T-helper 1 cell treated with Interleukin-12 subunit alpha and Interleukin-12 subunit beta and Interleukin-4 antibody, amounts not matched to agents 30 μg/mL and 1 μg/mL, for 36 hours (primary cell): ENCODE measurements around the gene ITPK1.

Experiments
- H3K27ac Mint-ChIP-seq: one replicate; pipeline ENCODE4 v1.8.0; 2021; ENCODE audit warnings: mild to moderate bottlenecking, mixed read lengths
- H3K27me3 Mint-ChIP-seq: one replicate; pipeline ENCODE4 v1.8.0; 2021; ENCODE audit warnings: low read depth, mixed read lengths
- H3K36me3 Mint-ChIP-seq: one replicate; pipeline ENCODE4 v1.8.0; 2021; ENCODE audit warnings: low read depth, mixed read lengths
- H3K4me1 Mint-ChIP-seq: one replicate; pipeline ENCODE4 v1.8.0; 2021; ENCODE audit warnings: low read depth, mixed read lengths
- H3K4me3 Mint-ChIP-seq: one replicate; pipeline ENCODE4 v1.8.0; 2021; ENCODE audit warnings: mild to moderate bottlenecking, moderate library complexity, mixed read lengths
- H3K9me3 Mint-ChIP-seq: one replicate; pipeline ENCODE4 v1.8.0; 2021; ENCODE audit warnings: mixed read lengths

ITPK1 gene

DNA sequence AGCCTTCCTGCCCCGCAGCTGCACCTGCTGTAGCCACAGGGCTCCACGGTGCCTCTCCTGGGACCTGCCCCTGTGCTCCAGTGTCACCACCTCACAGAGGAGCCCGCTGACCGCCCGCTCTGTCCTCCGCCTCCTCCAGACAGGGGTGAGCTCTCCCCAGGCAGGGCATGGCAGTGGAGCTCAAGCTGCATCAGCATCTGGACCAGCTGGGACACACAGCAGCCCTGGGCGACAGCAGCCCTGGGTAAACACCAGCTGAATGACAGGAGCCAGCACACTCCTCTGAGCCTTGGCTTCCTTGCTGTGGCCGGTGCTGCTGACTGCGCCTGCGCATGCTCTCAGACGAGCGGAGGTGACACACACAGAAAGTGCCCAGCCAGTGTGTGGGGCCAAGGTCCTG is 170.7 kb downstream of the ITPK1 start:
- H3K27ac Mint-ChIP-seq = no peak overlapping the region
- no peaks in the 10 kb centered on the region for H3K27me3 Mint-ChIP-seq
- H3K36me3 Mint-ChIP-seq = peaks cover 4% of the 10 kb centered on the region
- no peaks in the 10 kb centered on the region for H3K4me1 Mint-ChIP-seq
- H3K9me3 Mint-ChIP-seq = no peaks in the 10 kb centered on the region
- H3K4me3 Mint-ChIP-seq = no peak overlapping the region

GRCh38 chr14:92943855-92944570 is 171.7 kb downstream of the ITPK1 start:
- H3K9me3 Mint-ChIP-seq = no peaks in the 10 kb centered on the region
- no peaks in the 10 kb centered on the region for H3K27me3 Mint-ChIP-seq
- H3K4me1 Mint-ChIP-seq = no peaks in the 10 kb centered on the region
- no peak overlapping the region for H3K4me3 Mint-ChIP-seq
- H3K27ac Mint-ChIP-seq = no peak overlapping the region
- H3K36me3 Mint-ChIP-seq = no peaks in the 10 kb centered on the region

DNA sequence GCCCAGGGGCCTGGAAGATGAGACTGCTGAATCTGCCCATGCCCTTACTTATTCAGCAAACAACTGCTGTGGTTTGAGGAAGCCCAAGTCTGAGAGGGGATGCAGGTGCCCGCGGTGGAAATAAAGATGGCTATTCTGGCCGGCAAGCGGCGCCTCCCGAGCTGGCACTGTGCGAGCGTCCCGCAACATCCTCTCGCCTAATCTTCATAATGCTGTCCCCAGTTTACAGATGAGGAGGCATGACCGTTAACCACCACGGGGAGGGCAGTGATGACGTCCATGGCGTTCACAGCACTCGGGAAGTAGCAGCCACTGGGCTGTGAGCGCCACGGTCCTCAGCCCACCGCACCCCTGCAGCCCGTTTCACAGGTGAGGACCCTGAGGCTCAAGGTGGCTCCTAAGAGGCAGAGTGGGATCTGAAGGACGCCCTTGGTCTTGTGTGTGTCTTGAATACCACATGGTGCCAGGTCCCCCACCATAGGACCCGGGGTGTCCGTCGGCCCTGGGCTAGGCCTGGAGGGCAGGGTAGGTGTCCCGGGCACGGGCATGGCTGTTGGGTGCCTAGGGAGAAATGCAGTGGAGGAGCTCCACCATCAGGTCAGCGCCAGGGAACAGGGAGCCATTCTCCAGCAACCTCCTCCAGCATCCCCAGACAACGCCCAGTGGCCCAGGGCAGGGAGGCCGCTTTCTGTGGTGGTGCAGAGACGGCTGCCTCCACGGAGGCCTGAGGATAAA is 172.6 kb downstream of the ITPK1 start:
- H3K27ac Mint-ChIP-seq = no peak overlapping the region
- H3K4me3 Mint-ChIP-seq = no peak overlapping the region
- H3K36me3 Mint-ChIP-seq = no peaks in the 10 kb centered on the region
- no peaks in the 10 kb centered on the region for H3K9me3 Mint-ChIP-seq
- no peaks in the 10 kb centered on the region for H3K4me1 Mint-ChIP-seq
- no peaks in the 10 kb centered on the region for H3K27me3 Mint-ChIP-seq

DNA sequence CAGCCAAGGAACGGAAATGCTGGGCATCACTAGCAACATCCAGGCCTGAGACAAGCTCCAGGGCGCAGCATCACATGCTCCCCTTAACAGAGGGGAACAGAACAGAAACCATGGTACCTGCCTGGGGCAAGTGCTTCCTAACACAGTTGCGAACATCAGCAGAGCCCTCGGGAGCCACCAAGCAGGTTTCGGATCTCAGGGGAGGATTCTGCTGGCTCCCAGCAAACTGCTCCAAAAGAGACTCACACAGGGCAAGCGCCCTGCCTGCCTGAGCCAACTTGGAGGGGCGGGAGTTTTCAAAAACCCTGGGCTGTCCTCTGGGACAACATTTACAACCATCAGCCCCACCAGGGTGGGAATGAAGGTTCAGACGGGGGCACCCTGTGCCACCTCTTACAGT is 173.1 kb downstream of the ITPK1 start:
- no peak overlapping the region for H3K27ac Mint-ChIP-seq
- H3K27me3 Mint-ChIP-seq = no peaks in the 10 kb centered on the region
- H3K9me3 Mint-ChIP-seq = no peaks in the 10 kb centered on the region
- no peaks in the 10 kb centered on the region for H3K36me3 Mint-ChIP-seq
- H3K4me3 Mint-ChIP-seq = no peak overlapping the region
- H3K4me1 Mint-ChIP-seq = no peaks in the 10 kb centered on the region

DNA sequence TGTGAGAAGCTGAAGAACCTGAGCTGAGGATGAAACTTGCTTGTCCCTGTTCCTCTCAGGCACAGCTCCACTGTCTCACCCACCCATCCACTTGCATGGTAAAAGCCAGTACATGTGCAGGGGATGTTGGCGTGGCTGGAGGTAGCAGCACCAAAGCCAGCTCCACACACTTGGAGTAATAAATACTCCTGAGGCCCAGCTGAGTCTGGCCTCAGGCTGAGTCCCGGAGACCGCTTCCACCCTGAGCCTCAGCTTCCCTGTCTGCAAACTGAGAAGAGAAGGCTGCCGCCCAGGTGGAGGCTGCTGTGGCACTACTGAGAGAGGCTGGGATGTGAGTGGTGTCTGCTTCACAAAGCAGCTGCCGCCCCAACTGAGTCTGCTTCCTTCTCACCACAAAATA is 173.6 kb downstream of the ITPK1 start:
- Mint-ChIP-seq H3K4me3 (no peak overlapping the region), H3K36me3 (no peaks in the 10 kb centered on the region), H3K27ac (no peak overlapping the region), H3K4me1 (no peaks in the 10 kb centered on the region), H3K9me3 (no peaks in the 10 kb centered on the region), H3K27me3 (no peaks in the 10 kb centered on the region)

DNA sequence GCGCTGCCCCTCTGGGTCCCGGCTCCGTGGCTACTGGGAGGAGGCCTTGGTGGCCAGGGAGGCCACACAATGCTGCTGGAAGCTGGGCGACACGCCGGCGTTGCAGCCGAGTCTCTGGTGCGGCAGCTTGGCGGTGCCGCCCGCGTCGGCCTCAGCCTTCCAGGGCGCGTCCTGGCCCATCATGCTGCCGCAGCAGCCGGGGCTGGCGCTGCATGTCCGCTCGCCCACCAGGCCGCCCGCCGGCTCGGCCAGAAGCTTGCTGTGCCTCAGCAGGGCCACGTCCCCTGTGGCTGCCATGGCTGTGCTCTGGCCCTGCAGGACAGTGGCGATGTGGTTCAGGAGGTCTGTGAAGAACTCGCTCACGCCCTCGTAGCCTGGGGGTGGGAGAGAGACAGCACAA is 174.2 kb downstream of the ITPK1 start:
- Mint-ChIP-seq H3K4me3 (no peak overlapping the region), H3K36me3 (no peaks in the 10 kb centered on the region), H3K9me3 (no peaks in the 10 kb centered on the region), H3K4me1 (no peaks in the 10 kb centered on the region), H3K27me3 (no peaks in the 10 kb centered on the region), H3K27ac (no peak overlapping the region)

DNA sequence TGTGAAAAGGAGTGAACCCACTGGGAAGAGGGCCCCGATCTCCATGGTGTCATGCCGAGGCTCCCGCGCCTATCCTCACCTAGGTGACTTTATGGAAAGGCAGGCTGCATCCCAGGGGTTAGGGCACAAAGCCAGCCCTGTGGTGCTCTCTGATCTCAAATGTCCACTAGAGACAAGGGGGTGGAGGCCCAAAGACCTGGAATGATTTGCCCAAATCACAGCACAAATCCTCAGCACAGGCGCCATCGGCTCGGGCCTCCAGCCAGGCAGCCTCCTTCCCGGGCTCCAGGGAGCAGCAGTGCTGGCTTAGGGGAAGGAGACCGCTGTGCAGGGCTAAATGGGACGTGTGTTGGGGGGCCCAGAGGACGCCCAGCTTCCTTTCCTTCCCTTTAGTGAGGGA is 175.2 kb downstream of the ITPK1 start:
- Mint-ChIP-seq H3K27ac (no peak overlapping the region), H3K4me1 (no peaks in the 10 kb centered on the region), H3K27me3 (no peaks in the 10 kb centered on the region), H3K4me3 (no peak overlapping the region), H3K9me3 (no peaks in the 10 kb centered on the region), H3K36me3 (no peaks in the 10 kb centered on the region)

GRCh38 chr14:92939699-92940098 is 176.0 kb downstream of the ITPK1 start:
- H3K27me3 Mint-ChIP-seq = no peaks in the 10 kb centered on the region

GRCh38 chr14:92938890-92939671 is 176.6 kb downstream of the ITPK1 start:
- H3K27ac Mint-ChIP-seq = no peak overlapping the region
- no peak overlapping the region for H3K4me3 Mint-ChIP-seq
- no peaks in the 10 kb centered on the region for H3K9me3 Mint-ChIP-seq
- no peaks in the 10 kb centered on the region for H3K4me1 Mint-ChIP-seq
- no peaks in the 10 kb centered on the region for H3K36me3 Mint-ChIP-seq
- H3K27me3 Mint-ChIP-seq = no peaks in the 10 kb centered on the region

More at GRCh38 chr14:92939699-92940098, 176.0 kb downstream of the ITPK1 start:
- no peaks in the 10 kb centered on the region for H3K4me1 Mint-ChIP-seq
- H3K27ac Mint-ChIP-seq = no peak overlapping the region
- no peaks in the 10 kb centered on the region for H3K9me3 Mint-ChIP-seq
- no peaks in the 10 kb centered on the region for H3K36me3 Mint-ChIP-seq
- H3K4me3 Mint-ChIP-seq = no peak overlapping the region

DNA sequence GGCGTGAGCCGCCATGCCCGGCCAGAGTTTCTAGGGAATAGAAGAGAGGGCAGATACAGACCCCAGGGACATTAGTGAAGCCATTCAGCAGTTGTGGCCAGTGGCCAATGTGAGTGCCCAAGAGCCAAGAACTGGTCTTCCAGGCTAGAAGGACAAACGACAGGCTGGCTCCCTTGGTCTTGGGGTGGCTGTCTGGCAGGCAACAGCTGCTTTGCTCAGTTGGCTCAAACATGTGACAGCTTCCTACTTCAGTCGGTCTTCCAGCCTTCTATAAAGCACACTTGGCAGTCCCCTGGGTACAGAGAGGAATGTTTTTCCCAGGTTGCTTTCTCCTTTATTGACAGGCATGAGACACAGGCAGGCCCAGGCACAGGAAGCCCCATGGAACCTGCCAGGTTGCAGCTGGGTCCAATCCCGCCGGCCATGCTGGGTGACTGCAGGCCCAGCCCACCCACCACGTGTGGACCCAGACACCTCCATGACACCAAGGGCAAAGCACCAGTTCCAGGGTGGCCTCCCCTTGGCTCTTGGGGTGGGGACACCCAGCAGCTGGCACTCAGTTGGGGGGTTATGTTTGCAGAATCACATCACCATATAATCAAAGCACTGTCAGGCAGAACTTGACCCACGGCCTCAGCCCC is 177.4 kb downstream of the ITPK1 start:
- no peaks in the 10 kb centered on the region for H3K27me3 Mint-ChIP-seq
- H3K4me1 Mint-ChIP-seq = no peaks in the 10 kb centered on the region
- H3K36me3 Mint-ChIP-seq = no peaks in the 10 kb centered on the region
- no peaks in the 10 kb centered on the region for H3K9me3 Mint-ChIP-seq
- no peak overlapping the region for H3K4me3 Mint-ChIP-seq
- H3K27ac Mint-ChIP-seq = no peak overlapping the region

DNA sequence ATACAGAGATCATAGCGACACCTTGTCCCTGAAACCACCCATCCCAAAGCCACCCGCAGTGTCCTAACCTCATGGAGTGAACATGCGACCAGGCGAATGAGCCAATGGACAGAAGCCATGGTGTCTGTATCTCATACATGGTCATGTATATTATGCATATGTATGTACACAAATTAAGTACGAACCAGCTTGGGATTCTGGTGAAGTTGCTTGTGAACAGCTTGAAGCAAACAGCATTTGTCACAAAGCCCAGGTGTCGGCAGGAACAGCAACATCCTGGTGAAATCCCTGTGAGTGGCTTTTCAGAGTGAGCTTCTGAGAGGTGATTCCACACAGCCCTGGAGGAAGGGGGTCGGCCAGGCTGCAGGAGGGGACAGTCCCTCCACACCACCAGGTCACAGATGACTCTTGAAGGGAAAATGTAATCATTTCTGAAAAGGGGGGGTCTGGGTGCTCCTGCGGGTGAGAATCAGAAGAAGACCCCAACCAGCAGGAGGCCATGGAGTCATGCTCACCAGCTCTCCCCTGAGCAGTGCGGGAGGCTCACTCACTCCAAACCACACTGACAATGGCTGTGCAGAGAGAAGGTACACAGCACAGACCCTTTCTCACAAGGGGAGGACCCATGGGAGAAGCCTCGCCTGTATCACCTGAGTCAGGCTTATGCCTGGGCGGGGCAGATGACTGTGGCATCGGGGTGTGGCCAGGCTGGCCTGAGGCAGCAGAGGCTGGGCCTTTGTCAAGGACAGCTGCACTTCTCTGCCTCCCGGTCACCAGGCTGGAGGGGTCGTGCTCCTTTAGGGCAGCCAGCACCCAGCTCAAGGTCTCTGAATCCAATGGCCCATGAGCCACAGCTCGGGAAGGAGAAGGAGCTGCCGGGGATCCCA is 178.4 kb downstream of the ITPK1 start:
- Mint-ChIP-seq H3K4me3 (no peak overlapping the region), H3K4me1 (no peaks in the 10 kb centered on the region), H3K27me3 (no peaks in the 10 kb centered on the region), H3K27ac (no peak overlapping the region), H3K36me3 (no peaks in the 10 kb centered on the region), H3K9me3 (no peaks in the 10 kb centered on the region)

DNA sequence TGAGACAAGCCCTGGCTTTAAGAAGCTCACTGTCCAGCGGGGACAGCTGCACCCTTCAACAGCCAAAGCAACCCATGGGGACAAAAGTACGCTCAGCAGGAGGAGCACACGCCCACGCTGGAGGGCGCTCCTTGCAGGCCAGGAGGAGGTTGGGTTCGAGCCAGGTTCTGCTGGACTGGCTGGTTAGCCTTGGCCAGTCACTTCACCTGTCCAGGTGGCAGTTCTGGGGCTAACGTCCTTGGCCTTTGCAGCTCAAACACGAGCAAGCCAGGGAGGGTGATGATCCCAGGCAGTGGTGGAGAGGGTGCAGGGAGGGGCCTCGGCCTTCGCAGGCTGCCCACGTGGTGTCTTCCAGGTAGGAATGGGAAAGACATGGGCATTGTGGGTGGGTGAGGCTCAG is 179.6 kb downstream of the ITPK1 start:
- H3K4me1 Mint-ChIP-seq = no peaks in the 10 kb centered on the region
- no peaks in the 10 kb centered on the region for H3K27me3 Mint-ChIP-seq
- no peak overlapping the region for H3K4me3 Mint-ChIP-seq
- H3K9me3 Mint-ChIP-seq = no peaks in the 10 kb centered on the region
- H3K36me3 Mint-ChIP-seq = no peaks in the 10 kb centered on the region
- no peak overlapping the region for H3K27ac Mint-ChIP-seq

DNA sequence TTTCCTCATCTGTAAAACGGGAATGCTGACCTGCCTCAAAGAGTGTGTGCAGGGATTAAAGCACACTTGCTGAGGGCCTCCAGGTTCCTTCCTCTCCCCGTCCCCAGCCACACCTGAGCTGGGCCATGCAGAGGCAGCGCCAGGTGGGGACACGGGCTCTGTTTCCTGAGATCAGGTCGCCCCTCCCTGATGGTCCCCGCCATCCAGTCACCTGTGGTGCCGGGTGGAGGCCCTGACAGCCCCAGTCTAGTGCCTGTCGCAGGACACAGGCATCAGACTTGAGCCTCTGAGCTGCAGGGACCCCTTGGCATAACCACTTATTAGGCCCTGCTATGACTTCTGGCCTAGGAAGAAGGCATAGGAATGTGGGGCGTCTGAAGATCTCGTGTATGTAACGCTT is 180.3 kb downstream of the ITPK1 start:
- no peaks in the 10 kb centered on the region for H3K9me3 Mint-ChIP-seq
- H3K27me3 Mint-ChIP-seq = no peaks in the 10 kb centered on the region
- H3K27ac Mint-ChIP-seq = no peak overlapping the region
- H3K4me3 Mint-ChIP-seq = no peak overlapping the region
- H3K36me3 Mint-ChIP-seq = no peaks in the 10 kb centered on the region
- no peaks in the 10 kb centered on the region for H3K4me1 Mint-ChIP-seq
